Measurements from ENCODE around the gene PRSS53. TPM values are rescaled to one million over a fixed set of nuclear protein-coding genes. Genes with fewer than 3 reads are reported as not detected.

Gene PRSS53
- polyA plus RNA-seq, 1 of the 3 experiments (the other 2 are of a cell fraction) = 3.1 TPM

GRCh38 chr16:31093132-31093703 lies 4.5 kb upstream of the PRSS53 start:
- Histone ChIP-seq H3F3A (replicated peaks; ENCODE audit: insufficient read depth) (no peaks in the 10 kb centered on the region), H3K27me3 (ENCODE audit: insufficient read depth) (no peaks in the 10 kb centered on the region), H3K4me2 (peak overlapping the region; percentile 100), H3K27ac (ENCODE audit: low read depth in 2 of 2, low read length in 1 of 2) (peak overlapping the region; percentile 19 to 73; a peak in 3 of 4 replicates), H3K9me3 (no peaks in the 10 kb centered on the region), H3K36me3 (replicated peaks in 1 of 2; ENCODE audit: control insufficient read depth in 1 of 2, insufficient read depth in 2 of 2, low read length in 1 of 2) (peaks cover 0 to 6% of the 10 kb centered on the region in 2 experiments), H3K4me1 (ENCODE audit: control insufficient read depth in 1 of 2, insufficient read depth in 2 of 2, low read depth in 1 of 2, low read length in 1 of 2) (peaks cover 4 to 16% of the 10 kb centered on the region in 2 experiments; a peak in 2 of 4 replicates), H2AFZ (ENCODE audit: low read depth) (no peak overlapping the region), H3K9ac (peak overlapping the region; percentile 92), H4K20me1 (ENCODE audit: insufficient read depth) (peaks cover 7% of the 10 kb centered on the region; the same call in 1 of the 2 replicates), H3K79me2 (ENCODE audit: insufficient read depth) (peaks cover 56% of the 10 kb centered on the region), H3K9me2 (no peaks in the 10 kb centered on the region), H3K4me3 (ENCODE audit: low read depth in 2 of 2, low read length in 1 of 2) (peak overlapping the region; percentile 68 to 100)
- TF ChIP-seq ELF1 (IDR thresholded peaks at IDR 0.05) (no peak), POLR2AphosphoS5 (IDR thresholded peaks at IDR 0.05; ENCODE audit: low read depth, low read length) (no peak), CHD2 (IDR thresholded peaks at IDR 0.05; ENCODE audit: low read length, partially characterized antibody) (peak; percentile 36), RCOR1 (IDR thresholded peaks at IDR 0.05; ENCODE audit: low read length) (no peak), MXI1 (IDR thresholded peaks at IDR 0.05; ENCODE audit: low read depth, low read length) (peak; percentile 9; the same call in 1 of the 2 replicates), EP300 (IDR thresholded peaks at IDR 0.05; ENCODE audit: borderline replicate concordance in 1 of 2, low read depth in 1 of 2, low read length in 1 of 2) (no peak)
- DNase-seq = peak; percentile 87
- CTCF ChIA-PET = interaction anchor here (0.8 to 2.6 kb wide), 4 partner anchors 21 to 108 kb away, joined by 3 to 13 read pairs (median 3); partner anchors contain the start of gene HSD3B7
- POLR2A ChIA-PET = interaction anchor here (0.9 to 1.8 kb wide), 8 partner anchors 7 to 349 kb away, joined by 3 to 11 read pairs (median 6); partner anchors contain the start of genes FUS, ZNF646, ZNF668 and ZNF843
- WGBS (ENCODE audit: low lambda C conversion rate) = 10% methylated on average over 11 of the region's 17 CpGs

- no peaks in the 10 kb centered on the region for H3K27me3 ChIP-seq (ENCODE audit: insufficient read depth)
- TF ChIP-seq NRF1 (IDR thresholded peaks at IDR 0.05; ENCODE audit: low read depth, low read length) (no peak), MXI1 (IDR thresholded peaks at IDR 0.05; ENCODE audit: low read depth, low read length) (no peak), EP300 (IDR thresholded peaks at IDR 0.05; ENCODE audit: borderline replicate concordance in 1 of 2, low read depth in 1 of 2, low read length in 1 of 2) (no peak)
- H3K9me2 ChIP-seq = no peaks in the 10 kb centered on the region
- peak overlapping the region in 1 of 2 experiments; percentile 44; a peak in 2 of 4 replicates for H3K27ac ChIP-seq (ENCODE audit: low read depth in 2 of 2, low read length in 1 of 2)
- no peak overlapping the region for H3K9ac ChIP-seq
- H3K4me1 ChIP-seq (ENCODE audit: control insufficient read depth in 1 of 2, insufficient read depth in 2 of 2, low read depth in 1 of 2, low read length in 1 of 2) = peaks cover 4 to 16% of the 10 kb centered on the region in 2 experiments; a peak in 2 of 4 replicates
- no peak for DNase-seq
- ChIA-PET POLR2A (interaction anchor here (0.6 to 1.1 kb wide), 5 partner anchors 8 to 59 kb away, joined by 3 to 11 read pairs (median 3); partner anchors contain the start of genes KAT8, STX4, ZNF646 and ZNF668), CTCF (interaction anchor here (0.8 to 2.6 kb wide), 4 partner anchors 50 to 108 kb away, joined by 3 to 13 read pairs (median 3); partner anchors contain the start of gene HSD3B7)
- H3F3A ChIP-seq (replicated peaks; ENCODE audit: insufficient read depth) = no peaks in the 10 kb centered on the region
- no peaks in the 10 kb centered on the region for H3K9me3 ChIP-seq
- peak overlapping the region; percentile 100; the same call in 1 of the 2 replicates for H3K4me2 ChIP-seq
- peaks cover 7% of the 10 kb centered on the region; the same call in 1 of the 2 replicates for H4K20me1 ChIP-seq (ENCODE audit: insufficient read depth)
- 80% methylated on average over 5 of the region's 5 CpGs for WGBS (ENCODE audit: low lambda C conversion rate)
- H2AFZ ChIP-seq (ENCODE audit: low read depth) = no peak overlapping the region
- H3K79me2 ChIP-seq (ENCODE audit: insufficient read depth) = peaks cover 56% of the 10 kb centered on the region
- no peak overlapping the region for H3K4me3 ChIP-seq (ENCODE audit: low read depth in 2 of 2, low read length in 1 of 2)
- peaks cover 0 to 10% of the 10 kb centered on the region in 2 experiments for H3K36me3 ChIP-seq (replicated peaks in 1 of 2; ENCODE audit: control insufficient read depth in 1 of 2, insufficient read depth in 2 of 2, low read length in 1 of 2)
Measured at GRCh38 chr16:31092330-31092729, 3.6 kb upstream of the PRSS53 start.

GRCh38 chr16:31090540-31090939 lies 1.8 kb upstream of the PRSS53 start:
- WGBS (ENCODE audit: low lambda C conversion rate) = 63% methylated on average over 2 of the region's 2 CpGs
- peaks cover 4 to 16% of the 10 kb centered on the region in 2 experiments; a peak in 2 of 4 replicates for H3K4me1 ChIP-seq (ENCODE audit: control insufficient read depth in 1 of 2, insufficient read depth in 2 of 2, low read depth in 1 of 2, low read length in 1 of 2)
- H3K36me3 ChIP-seq (replicated peaks in 1 of 2; ENCODE audit: control insufficient read depth in 1 of 2, insufficient read depth in 2 of 2, low read length in 1 of 2) = peaks cover 7 to 11% of the 10 kb centered on the region in 2 experiments
- ChIA-PET POLR2A (no interaction called here), CTCF (no interaction called here)
- no peak overlapping the region for H2AFZ ChIP-seq (ENCODE audit: low read depth)
- H3K27ac ChIP-seq (ENCODE audit: low read depth in 2 of 2, low read length in 1 of 2) = peak overlapping the region in 1 of 2 experiments; percentile 38; a peak in 2 of 4 replicates
- no peaks in the 10 kb centered on the region for H3K9me2 ChIP-seq
- H3K79me2 ChIP-seq (ENCODE audit: insufficient read depth) = peaks cover 56% of the 10 kb centered on the region
- DNase-seq = no peak
- no peaks in the 10 kb centered on the region for H3K9me3 ChIP-seq
- H3F3A ChIP-seq (replicated peaks; ENCODE audit: insufficient read depth) = no peaks in the 10 kb centered on the region
- 0 out of 2 replicates have a peak overlapping the region, but pooled peaks have one; percentile 1 for H3K4me2 ChIP-seq
- no peak overlapping the region for H3K9ac ChIP-seq
- no peaks in the 10 kb centered on the region for H3K27me3 ChIP-seq (ENCODE audit: insufficient read depth)
- no peak for TF ChIP-seq NFIC (IDR thresholded peaks at IDR 0.05; ENCODE audit: borderline replicate concordance)
- peak; percentile 33; the same call in 1 of the 2 replicates for TF ChIP-seq FOSL2 (IDR thresholded peaks at IDR 0.05; ENCODE audit: borderline replicate concordance, low read depth)
- peaks cover 7% of the 10 kb centered on the region; the same call in 1 of the 2 replicates for H4K20me1 ChIP-seq (ENCODE audit: insufficient read depth)
- no peak overlapping the region for H3K4me3 ChIP-seq (ENCODE audit: low read depth in 2 of 2, low read length in 1 of 2)
